ENCODE data around the gene ACSL6.

ACSL6 gene

DNA sequence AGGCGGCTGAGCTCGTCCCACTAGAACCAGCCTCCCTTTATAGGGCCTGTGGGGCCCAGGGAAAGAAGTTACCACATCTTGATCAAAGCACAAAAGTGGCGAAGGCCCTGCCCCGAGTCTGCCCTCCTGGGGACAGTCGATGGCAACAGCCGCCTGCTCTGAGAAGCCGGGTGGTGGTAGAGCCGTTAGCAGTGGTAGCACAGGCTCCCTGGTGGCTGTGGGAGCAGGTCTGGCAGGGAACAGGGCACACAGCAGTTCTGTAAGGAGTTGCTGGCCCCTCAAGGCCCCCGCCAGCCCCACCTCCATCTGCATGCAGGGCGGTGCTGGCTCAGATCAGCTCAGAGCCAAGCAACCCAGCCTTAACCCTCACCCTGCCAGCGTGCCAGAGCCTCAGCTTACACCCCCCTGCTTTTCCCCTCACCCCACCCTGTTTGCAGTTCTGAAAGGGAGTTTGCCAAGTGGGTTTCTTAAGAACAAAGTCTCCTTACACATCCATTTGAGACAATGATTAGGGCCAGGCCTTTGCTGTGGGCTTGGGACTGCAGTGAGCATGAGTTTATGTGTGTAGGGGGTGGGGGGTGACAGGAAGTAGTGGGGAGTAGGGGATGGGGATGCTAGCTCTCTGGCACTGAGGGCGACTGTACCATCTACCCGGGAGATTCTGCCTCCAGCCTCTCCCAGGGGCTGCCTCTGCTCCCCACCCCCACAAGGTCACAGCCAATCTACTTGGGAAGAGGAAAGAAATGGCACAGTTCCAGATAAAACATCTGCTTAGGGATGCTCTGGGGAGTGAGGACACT lies 11.8 kb downstream of the ACSL6 start:
- no peak for DNase-seq (ENCODE audit: low read depth)

DNA sequence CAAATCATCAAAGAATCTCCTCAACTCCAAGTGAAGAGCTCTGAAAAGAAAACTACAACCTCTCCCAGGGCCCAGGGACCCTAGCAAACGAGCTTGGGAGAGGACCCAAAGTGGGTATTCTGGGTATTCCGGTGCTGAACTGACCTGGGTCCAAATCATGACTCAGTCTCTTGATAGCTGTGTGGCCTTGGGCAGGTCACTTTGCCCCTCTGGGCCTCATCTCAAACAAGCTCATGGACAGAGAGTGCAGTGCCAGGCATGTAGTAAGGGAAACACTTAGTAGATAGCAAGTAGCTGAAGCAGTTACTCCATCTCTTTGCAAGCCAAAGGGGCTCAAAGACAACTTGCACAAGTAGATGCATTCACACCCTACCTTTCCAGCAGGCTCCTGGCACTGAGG lies 12.4 kb downstream of the ACSL6 start:
- no peak for DNase-seq (ENCODE audit: low read depth)

DNA sequence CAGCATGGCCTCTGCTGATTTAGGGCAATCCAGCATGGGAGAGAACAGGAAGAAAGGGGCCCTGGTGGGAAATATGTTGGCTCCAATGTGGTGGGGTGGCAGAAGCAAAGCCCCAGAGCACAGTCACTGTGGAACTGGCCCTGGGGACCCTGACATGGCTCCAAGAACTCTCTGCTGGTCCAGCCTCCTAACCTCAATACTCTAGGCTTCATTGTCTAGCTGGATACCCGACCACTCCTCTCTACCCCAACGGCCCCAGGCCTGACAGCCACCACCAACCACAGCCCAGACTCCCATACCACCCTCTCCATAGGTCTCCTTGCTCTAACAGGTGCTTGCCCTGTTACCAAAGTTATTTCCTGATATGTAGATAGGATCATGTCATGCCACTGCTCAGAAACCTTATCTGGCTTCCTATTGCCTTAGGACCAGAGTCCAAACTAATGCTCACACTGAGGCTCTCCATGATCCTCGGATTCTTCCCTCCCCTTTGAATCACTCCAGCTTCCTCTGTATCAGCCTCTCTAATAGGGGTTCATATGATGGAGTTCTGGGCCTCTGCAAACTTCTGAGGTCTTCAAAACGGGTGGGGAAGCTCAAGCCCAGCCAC lies 12.9 kb downstream of the ACSL6 start:
- no peak for DNase-seq (ENCODE audit: low read depth)

DNA sequence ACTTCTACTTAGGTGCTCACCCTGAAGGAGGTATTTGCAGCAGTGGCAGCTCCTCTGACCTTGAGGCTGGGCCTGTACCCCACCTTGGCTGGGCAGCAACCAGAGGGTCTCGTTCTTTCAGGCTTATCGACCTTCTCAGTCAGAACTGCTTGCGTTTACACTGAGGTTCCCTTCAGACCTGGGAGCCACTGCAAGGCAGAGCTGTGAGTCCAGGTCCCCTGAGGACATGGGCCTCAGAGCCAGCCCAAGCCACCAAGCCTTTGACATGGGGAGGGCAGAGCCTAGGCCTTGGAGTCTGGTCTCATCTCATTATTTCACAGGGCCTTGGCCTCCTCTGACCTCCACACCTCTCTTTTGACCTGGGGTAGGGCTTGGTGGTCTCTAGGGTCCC lies 13.7 kb downstream of the ACSL6 start:
- no peak for DNase-seq (ENCODE audit: low read depth)

GRCh38 chr5:131997026-131997726 lies 14.3 kb downstream of the ACSL6 start:
- no peak for DNase-seq (ENCODE audit: low read depth)

DNA sequence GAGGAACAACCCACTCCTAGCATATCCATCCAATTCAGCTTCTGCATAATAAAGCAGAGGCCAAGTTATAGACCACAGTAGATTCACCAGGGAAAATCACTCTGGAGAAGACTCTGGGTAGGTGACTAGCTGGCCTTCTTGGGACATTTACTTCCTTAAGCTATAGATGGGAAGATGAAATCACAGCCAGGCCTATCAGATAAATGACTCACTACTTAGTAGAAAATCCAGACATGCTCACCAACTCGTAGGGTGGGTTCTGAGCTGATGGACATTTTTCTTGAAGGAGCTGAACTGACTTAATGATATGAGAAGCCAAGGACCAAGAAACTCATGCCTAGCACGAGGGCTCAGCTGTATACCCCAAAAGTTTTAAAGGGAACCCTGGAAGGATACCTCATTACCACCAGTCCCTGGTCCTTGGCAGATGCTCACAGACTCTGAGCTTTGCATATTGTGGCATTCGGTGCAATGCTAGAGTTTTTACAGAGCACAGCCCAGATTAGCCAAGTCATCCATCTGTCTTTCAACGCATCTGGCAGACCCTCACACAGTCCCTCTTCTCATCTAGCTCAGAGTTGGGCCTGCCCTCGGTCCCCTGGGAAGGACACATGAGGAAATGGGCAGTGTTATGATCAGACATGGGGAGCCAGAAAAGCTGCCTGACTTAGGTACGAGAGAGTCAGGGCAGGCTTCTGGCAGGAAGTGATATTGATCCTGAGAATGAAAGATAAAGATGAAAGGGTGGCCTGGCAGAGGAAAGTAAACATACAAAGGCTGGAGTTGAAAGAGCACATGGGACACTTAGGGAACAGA lies 15.0 kb downstream of the ACSL6 start:
- DNase-seq (ENCODE audit: low read depth): no peak

DNA sequence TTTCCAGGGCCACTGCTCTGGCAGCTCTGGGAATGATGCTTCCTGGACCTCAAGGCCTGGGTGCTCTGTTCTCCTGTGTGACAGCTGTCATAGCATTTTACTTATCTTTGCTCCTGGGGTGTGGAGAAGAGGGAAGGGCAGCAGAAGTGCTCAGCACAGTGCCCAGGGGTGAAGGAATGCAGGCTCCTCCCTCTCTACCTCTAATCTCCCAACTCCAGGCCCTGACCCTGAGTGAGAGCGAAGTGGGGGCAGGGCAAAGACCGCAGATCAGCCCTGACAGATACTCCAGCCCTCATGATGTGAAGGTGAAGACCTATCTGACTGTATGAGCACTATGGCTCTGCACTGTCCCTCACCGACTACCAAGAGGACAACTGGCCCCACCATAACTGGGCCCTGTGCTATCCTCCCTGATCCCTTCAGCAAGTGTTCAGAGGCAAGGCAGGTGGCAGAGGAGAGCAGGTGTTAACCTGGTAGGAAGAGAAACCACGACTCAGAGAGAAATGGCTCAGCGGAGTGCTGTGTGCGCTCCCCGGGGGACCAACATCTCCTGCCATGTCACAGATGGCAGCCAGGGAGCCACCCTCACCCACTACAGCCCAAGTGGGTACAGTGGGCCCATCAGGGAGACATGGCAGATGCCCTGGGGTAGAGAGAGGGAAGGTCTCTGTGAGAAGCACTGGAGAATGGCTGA lies 16.8 kb downstream of the ACSL6 start:
- no peak for DNase-seq (ENCODE audit: low read depth)

GRCh38 chr5:131994090-131994489 lies 17.4 kb downstream of the ACSL6 start:
- DNase-seq (ENCODE audit: low read depth): no peak

DNA sequence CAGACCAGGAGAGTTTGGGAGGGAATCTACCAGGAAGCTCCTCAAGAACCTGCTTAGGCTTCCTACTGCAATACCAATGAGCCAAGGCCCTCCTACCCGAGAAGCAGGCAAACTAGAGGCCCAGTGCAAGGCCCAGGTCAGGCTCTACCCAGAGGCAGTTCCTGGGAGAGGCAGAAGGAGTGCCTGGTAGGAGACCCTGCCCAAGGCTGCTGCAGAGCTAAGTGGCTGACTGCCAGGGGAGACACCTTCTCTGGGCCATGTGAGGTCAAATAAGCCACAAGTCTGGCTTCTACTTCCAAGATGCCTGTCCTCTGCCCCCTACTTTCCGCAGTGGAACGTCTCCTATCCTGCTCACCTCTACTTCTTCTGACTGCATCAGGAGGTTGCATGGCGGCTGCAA lies 17.8 kb downstream of the ACSL6 start:
- no peak for DNase-seq (ENCODE audit: low read depth)

DNA sequence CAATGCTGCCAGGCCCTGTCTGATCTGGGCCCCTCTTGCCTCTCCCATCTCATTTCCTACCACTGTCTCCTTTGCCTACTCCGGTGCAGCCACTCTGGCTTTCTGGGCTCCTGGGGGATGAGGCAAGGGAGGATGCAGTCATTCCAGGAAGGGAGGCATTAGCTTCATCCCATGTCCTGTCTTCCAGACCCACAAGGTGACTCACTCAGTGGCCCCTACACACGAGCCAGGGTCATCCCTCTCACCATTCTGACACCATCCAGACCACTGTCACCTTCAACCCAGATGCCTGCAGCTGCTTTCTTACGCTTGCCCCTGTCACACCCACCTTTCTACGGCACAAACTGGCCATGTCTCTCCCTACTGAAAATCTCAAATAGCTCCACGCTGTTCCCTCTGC lies 19.1 kb downstream of the ACSL6 start:
- DNase-seq (ENCODE audit: low read depth): no peak

DNA sequence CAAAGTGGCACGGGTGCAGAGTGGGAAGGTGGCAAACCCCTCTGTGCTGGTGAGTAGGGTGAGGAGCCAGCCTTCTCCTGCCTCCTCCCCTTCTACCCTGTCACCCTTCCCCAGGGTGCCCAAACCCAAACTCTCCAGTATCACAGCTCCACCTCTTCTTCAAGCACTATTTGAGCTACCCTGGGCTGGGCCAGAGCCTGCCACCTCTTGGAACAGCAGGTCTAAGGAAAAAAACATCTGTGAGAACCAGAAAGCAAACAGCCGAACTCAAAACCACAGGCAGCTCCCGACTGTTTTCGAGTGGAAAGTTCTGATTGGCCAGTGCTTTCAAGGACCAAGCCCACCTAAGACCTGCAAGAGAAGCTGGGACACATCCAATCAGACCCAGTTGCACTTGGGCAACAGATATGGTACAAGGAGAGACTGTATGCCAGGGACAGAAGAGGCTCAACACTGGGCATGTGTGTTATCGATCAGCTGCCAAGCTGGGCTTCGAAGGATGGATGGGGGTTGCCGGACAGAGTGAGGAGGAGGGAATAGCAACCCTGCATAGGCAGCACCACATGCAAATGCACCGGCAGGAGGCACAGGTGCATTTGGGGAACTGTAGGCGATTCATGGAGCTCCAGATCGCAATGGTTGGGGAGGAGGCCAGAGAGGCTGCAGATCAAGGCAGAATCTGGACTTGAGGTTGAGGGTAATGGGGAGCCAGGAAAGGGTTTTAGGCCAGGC lies 19.7 kb downstream of the ACSL6 start:
- DNase-seq (ENCODE audit: low read depth): no peak

GRCh38 chr5:131990716-131991115 lies 20.7 kb downstream of the ACSL6 start:
- DNase-seq (ENCODE audit: low read depth): no peak

DNA sequence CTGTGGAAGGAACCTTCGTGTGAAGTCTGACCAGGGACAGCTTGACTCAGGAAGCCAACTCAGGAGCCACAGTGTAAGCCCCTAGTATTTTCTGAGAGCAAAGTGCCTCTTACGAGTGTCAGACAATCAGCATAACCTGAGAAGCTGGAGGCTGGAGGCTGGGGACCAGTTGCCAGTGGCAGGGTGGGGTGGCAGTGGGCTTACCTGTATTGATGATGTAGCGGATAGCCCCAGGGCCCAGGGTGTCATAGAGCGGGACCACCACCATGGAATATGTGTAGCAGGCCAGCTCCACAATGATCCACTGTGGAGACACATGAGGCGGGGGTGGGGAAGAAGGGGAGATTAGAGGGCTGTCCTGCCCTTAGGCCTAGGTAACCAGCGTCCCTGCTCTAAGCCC lies 22.9 kb downstream of the ACSL6 start:
- no peak for DNase-seq (ENCODE audit: low read depth)

GRCh38 chr5:131987251-131987650 lies 24.2 kb downstream of the ACSL6 start:
- no peak for DNase-seq (ENCODE audit: low read depth)

GRCh38 chr5:131986161-131986912 lies 25.1 kb downstream of the ACSL6 start:
- DNase-seq (ENCODE audit: low read depth): no peak

- DNase-seq (ENCODE audit: low read depth): no peak
These were observed 26.3 kb downstream of the ACSL6 start for GRCh38 chr5:131984956-131985665.

GRCh38 chr5:131983244-131983771 lies 28.1 kb downstream of the ACSL6 start:
- no peak for DNase-seq (ENCODE audit: low read depth)

DNA sequence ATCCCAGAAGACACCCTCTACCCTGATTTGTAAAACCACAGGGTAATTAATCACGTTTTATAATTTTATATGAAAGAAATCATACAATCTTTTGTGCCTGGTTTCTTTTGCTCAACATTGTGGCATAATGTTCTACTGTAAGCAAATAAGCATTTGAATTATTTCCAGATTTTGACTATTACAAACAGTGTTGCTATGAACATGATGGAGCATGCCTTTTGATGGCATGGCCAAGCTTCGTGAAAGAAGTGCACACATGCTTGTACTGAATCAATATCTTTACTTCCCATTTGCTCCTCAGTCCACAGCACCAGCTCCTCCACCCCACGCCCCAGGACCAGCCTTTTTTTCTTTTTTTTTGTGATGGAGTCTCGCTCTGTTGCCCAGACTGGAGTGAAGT lies 29.9 kb downstream of the ACSL6 start:
- no peak for DNase-seq (ENCODE audit: low read depth)

DNA sequence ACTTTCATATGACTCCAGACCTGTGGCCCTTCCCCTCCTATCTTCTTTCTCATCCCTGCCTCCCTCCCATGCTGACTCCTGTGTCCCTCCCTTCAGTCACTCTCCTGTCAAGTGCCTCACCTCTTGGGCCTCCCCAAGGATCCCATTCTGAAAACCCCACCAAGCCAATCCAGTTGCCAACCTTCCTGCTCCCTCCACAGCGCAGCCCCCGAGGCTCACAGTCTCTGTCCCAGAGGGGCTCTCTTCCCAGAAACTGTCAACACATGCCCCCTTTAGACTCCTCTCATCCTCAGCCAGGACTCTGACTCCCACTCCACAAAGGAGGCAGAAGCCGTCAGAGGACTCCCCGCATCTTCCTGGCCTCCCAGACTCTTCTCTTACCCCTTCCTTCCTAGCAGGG lies 30.8 kb downstream of the ACSL6 start:
- DNase-seq (ENCODE audit: low read depth): no peak

Measured in GM04503 (cell line).